WTC11 (cell line): ENCODE measurements around the gene ACBD4. TPM values are rescaled to one million over a fixed set of nuclear protein-coding genes. Genes with fewer than 3 reads are reported as not detected.

Source experiments
- ATAC-seq: fragments of 200-7000 bp; cut with Tn5 transposase; 2 replicates; pipeline ENCODE4 v1.10.0; 2021; ENCODE audit warnings: mild to moderate bottlenecking, moderate library complexity
- CTCF ChIA-PET: fragments of 300-600 bp; sonication (Branson Sonifier 250); formaldehyde crosslinking; loops from one replicate; lab custom pipeline; 2021; ENCODE audit warnings: antibody characterized with exemption; lab: Charles Lee
- POLR2A ChIA-PET: fragments of 350-600 bp; sonication (Branson Sonifier 250); formaldehyde crosslinking; loops from one replicate; lab custom pipeline; 2021; ENCODE audit warnings: antibody characterized with exemption; lab: Charles Lee
- DNase-seq: peaks from one replicate; pipeline ENCODE4 v3.0.0; 2021; ENCODE audit warnings: low spot score
- H3K27ac Mint-ChIP-seq: 2 replicates; pipeline ENCODE4 v1.8.0; 2021; ENCODE audit warnings: mixed read lengths
- H3K27me3 Mint-ChIP-seq: 2 replicates; pipeline ENCODE4 v1.8.0; 2021; ENCODE audit warnings: low read depth, mild to moderate bottlenecking, moderate library complexity, mixed read lengths
- H3K36me3 Mint-ChIP-seq: 2 replicates; pipeline ENCODE4 v1.8.0; 2021; ENCODE audit warnings: mixed read lengths
- H3K4me1 Mint-ChIP-seq: 2 replicates; pipeline ENCODE4 v1.8.0; 2022; ENCODE audit warnings: mixed read lengths
- H3K4me3 Mint-ChIP-seq: 2 replicates; pipeline ENCODE4 v1.8.0; 2021; ENCODE audit warnings: mild to moderate bottlenecking, moderate library complexity, mixed read lengths
- H3K9me3 Mint-ChIP-seq: 2 replicates; pipeline ENCODE4 v1.8.0; 2021; ENCODE audit warnings: mixed read lengths
- AFF4 ChIP-seq: sonication (generic); formaldehyde crosslinking; IDR thresholded peaks from 2 replicates; pipeline ENCODE4 v1.8.1; 2023; ENCODE audit warnings: mild to moderate bottlenecking, missing genetic modification reagents, borderline replicate concordance
- AR ChIP-seq: fragments of 250-450 bp; sonication (Bioruptor Pico); IDR thresholded peaks from 2 replicates; pipeline ENCODE4 v1.9.0; 2021; ENCODE audit warnings: mild to moderate bottlenecking
- ARID4B ChIP-seq: sonication (generic); formaldehyde crosslinking; IDR thresholded peaks from 2 replicates; pipeline ENCODE4 v1.8.0; 2023; ENCODE audit warnings: missing genetic modification reagents, mild to moderate bottlenecking, borderline replicate concordance
- ATF1 ChIP-seq: sonication (generic); formaldehyde crosslinking; IDR thresholded peaks from 2 replicates; pipeline ENCODE4 v1.8.1; 2023; ENCODE audit warnings: mild to moderate bottlenecking, moderate library complexity, missing genetic modification reagents
- E2F4 ChIP-seq: sonication (generic); formaldehyde crosslinking; IDR thresholded peaks from 2 replicates; pipeline ENCODE4 v1.8.1; 2022; ENCODE audit warnings: low read depth, mild to moderate bottlenecking, moderate library complexity, missing genetic modification reagents, borderline replicate concordance
- ELF4 ChIP-seq: sonication (generic); formaldehyde crosslinking; IDR thresholded peaks from 2 replicates; pipeline ENCODE4 v1.8.1; 2022; ENCODE audit warnings: low read depth, mild to moderate bottlenecking, moderate library complexity, missing genetic modification reagents
- FOXK1 ChIP-seq: sonication (generic); formaldehyde crosslinking; IDR thresholded peaks from 2 replicates; pipeline ENCODE4 v1.8.0; 2022; ENCODE audit warnings: mild to moderate bottlenecking, moderate library complexity, missing genetic modification reagents
- SMAD4 ChIP-seq: sonication (generic); formaldehyde crosslinking; IDR thresholded peaks from 2 replicates; pipeline ENCODE4 v1.8.0; 2022; ENCODE audit warnings: mild to moderate bottlenecking, missing genetic modification reagents
- TEAD1 ChIP-seq: sonication (generic); formaldehyde crosslinking; IDR thresholded peaks from 2 replicates; pipeline ENCODE4 v1.8.0; 2022; ENCODE audit warnings: mild to moderate bottlenecking, missing genetic modification reagents
- ZNF263 ChIP-seq: sonication (generic); formaldehyde crosslinking; IDR thresholded peaks from 2 replicates; pipeline ENCODE4 v1.8.1; 2022; ENCODE audit warnings: low read depth, mild to moderate bottlenecking, moderate library complexity, missing genetic modification reagents
- total RNA-seq: library from RNA; stranded (reverse); gene quantifications from 3 replicates; pipeline ENCODE4 v1.2.3, GENCODE V29; 2021
- TF ChIP-seq, protein P1 (sequence below): fragments of 250-450 bp; sonication (Bioruptor Pico); IDR thresholded peaks from 2 replicates; pipeline ENCODE4 v1.9.0; 2021; ENCODE audit warnings: mild to moderate bottlenecking
- TF ChIP-seq, protein P2 (sequence below): sonication (generic); formaldehyde crosslinking; IDR thresholded peaks from 2 replicates; pipeline ENCODE4 v1.8.1; 2022; ENCODE audit warnings: low read depth, missing genetic modification reagents, borderline replicate concordance
- TF ChIP-seq, protein P3 (sequence below): sonication (generic); formaldehyde crosslinking; IDR thresholded peaks from 2 replicates; pipeline ENCODE4 v1.8.0; 2022; ENCODE audit warnings: missing genetic modification reagents

The ACBD4 gene
- total RNA-seq, 1 experiment from 2014 or later: 12.7 TPM

DNA sequence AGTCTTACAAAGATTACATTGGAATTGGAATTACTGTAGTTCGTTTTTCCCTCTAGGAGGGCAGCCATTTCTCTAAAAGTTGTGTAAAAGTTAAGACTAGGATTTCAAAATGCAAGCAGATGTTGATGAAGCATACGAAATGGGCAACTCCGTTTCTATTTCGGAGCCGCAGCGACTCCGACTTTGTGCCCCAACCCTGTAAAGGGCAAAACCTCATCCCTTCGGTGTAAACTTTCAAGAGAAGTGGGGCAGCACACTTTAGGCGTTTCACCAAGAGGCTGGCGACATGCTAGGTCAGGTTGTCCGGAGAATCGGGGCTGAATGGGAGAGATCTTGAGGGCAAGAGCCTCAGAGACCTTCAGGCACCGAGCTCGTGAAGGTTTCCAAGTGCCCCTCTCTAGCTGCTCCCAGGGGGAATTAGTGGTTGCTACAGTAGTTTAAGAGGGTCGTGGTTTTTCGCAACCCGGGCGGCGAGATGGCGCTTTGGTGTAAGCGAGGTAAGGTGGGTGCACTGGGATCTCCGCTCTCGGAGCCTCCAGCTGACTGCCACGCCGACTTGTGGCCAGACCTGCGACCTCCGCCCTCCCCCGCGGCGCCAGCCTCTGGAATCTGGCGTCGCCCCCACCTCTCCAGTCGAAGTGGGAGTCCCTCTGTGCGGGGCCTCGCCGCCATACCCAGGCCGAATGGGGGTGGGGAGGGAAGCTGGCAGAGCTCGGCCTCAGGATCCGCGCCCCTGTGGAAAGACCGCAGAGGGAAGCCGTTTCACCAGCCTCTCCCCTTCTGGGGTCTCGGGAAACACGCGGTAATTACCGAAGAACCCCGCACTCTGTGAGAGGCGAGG lies 25.2 kb downstream of the ACBD4 start (continued):
- no peak; the same call in 1 of the 2 replicates for TF ChIP-seq ARID4B (CRISPR knock-in tag)
- TF ChIP-seq, all 79 proteins: peak for 12

- Mint-ChIP-seq H3K27ac (peak within 1 kb of the TSS; percentile 96), H3K9me3 (no peaks in the 10 kb centered on the region), H3K4me3 (peak within 1 kb of the TSS; percentile 99), H3K27me3 (no peaks in the 10 kb centered on the region), H3K4me1 (peaks cover 31% of the 10 kb centered on the region), H3K36me3 (peaks cover 13% of the 10 kb centered on the region)
- peak; percentile 93 for ATAC-seq
- peak; percentile 98 for DNase-seq
- CTCF ChIA-PET: interaction anchor here (0.5 to 7.4 kb wide), 22 partner anchors 11 to 618 kb away, joined by 3 to 171 read pairs (median 4); partner anchors contain the start of genes ACBD4 and HEXIM1
- POLR2A ChIA-PET: interaction anchor here (0.5 to 4.7 kb wide), 18 partner anchors 8 to 508 kb away, joined by 3 to 242 read pairs (median 4); partner anchors contain the start of genes ACBD4 and HEXIM1
- no peak for TF ChIP-seq E2F4
- TF ChIP-seq, protein P1, sequence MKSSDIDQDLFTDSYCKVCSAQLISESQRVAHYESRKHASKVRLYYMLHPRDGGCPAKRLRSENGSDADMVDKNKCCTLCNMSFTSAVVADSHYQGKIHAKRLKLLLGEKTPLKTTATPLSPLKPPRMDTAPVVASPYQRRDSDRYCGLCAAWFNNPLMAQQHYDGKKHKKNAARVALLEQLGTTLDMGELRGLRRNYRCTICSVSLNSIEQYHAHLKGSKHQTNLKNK (CRISPR knock-in tag): no peak
- no peak for TF ChIP-seq ATF1 (CRISPR knock-in tag)
- TF ChIP-seq ELF4: no peak
- no peak for TF ChIP-seq TEAD1
- no peak for TF ChIP-seq AFF4 (CRISPR knock-in tag)
- peak; percentile 75; the same call in 1 of the 2 replicates for TF ChIP-seq SMAD4 (CRISPR knock-in tag)
- no peak for TF ChIP-seq ZNF263
- TF ChIP-seq, protein P2, sequence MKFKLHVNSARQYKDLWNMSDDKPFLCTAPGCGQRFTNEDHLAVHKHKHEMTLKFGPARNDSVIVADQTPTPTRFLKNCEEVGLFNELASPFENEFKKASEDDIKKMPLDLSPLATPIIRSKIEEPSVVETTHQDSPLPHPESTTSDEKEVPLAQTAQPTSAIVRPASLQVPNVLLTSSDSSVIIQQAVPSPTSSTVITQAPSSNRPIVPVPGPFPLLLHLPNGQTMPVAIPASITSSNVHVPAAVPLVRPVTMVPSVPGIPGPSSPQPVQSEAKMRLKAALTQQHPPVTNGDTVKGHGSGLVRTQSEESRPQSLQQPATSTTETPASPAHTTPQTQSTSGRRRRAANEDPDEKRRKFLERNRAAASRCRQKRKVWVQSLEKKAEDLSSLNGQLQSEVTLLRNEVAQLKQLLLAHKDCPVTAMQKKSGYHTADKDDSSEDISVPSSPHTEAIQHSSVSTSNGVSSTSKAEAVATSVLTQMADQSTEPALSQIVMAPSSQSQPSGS (CRISPR knock-in tag): no peak; the same call in 1 of the 2 replicates
- TF ChIP-seq, protein P3, sequence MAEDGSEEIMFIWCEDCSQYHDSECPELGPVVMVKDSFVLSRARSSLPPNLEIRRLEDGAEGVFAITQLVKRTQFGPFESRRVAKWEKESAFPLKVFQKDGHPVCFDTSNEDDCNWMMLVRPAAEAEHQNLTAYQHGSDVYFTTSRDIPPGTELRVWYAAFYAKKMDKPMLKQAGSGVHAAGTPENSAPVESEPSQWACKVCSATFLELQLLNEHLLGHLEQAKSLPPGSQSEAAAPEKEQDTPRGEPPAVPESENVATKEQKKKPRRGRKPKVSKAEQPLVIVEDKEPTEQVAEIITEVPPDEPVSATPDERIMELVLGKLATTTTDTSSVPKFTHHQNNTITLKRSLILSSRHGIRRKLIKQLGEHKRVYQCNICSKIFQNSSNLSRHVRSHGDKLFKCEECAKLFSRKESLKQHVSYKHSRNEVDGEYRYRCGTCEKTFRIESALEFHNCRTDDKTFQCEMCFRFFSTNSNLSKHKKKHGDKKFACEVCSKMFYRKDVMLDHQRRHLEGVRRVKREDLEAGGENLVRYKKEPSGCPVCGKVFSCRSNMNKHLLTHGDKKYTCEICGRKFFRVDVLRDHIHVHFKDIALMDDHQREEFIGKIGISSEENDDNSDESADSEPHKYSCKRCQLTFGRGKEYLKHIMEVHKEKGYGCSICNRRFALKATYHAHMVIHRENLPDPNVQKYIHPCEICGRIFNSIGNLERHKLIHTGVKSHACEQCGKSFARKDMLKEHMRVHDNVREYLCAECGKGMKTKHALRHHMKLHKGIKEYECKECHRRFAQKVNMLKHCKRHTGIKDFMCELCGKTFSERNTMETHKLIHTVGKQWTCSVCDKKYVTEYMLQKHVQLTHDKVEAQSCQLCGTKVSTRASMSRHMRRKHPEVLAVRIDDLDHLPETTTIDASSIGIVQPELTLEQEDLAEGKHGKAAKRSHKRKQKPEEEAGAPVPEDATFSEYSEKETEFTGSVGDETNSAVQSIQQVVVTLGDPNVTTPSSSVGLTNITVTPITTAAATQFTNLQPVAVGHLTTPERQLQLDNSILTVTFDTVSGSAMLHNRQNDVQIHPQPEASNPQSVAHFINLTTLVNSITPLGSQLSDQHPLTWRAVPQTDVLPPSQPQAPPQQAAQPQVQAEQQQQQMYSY (CRISPR knock-in tag): peak; percentile 36; the same call in 1 of the 2 replicates
- TF ChIP-seq FOXK1 (CRISPR knock-in tag): peak; percentile 90
- TF ChIP-seq AR: no peak; the same call in 1 of the 2 replicates
Measured at GRCh38 chr17:45161288-45162024, 26.0 kb downstream of the ACBD4 start, which contains the start of gene HEXIM2. TSS of gene HEXIM2 (plus strand) at chr17:45161875. CDS start at chr17:45162794, 919 bp downstream.
